GM18907 (cell line): ENCODE measurements around the gene PTPRM.
A peak's percentile ranks its signal among the peaks of the same experiment; 100 is the strongest.

ENCODE experiments used
- ATAC-seq: cut with Tn5 transposase; IDR thresholded peaks from one replicate; pipeline ENCODE4 v1.9.1; 2021; ENCODE audit warnings: mild to moderate bottlenecking, moderate library complexity; ENCODE audit not compliant: unreplicated experiment

Gene PTPRM

GRCh38 chr18:7787339-7787738 lies 220.2 kb downstream of the PTPRM start:
- ATAC-seq = no peak

GRCh38 chr18:7789856-7790552 lies 222.9 kb downstream of the PTPRM start:
- ATAC-seq = no peak

- no peak for ATAC-seq
Observed at GRCh38 chr18:7793100-7793499, 226.0 kb downstream of the PTPRM start.

GRCh38 chr18:7803956-7804469 lies 236.9 kb downstream of the PTPRM start:
- ATAC-seq = no peak

GRCh38 chr18:7805096-7805495 lies 238.0 kb downstream of the PTPRM start:
- no peak for ATAC-seq

- ATAC-seq = no peak
Observed at GRCh38 chr18:7805880-7806279, 238.8 kb downstream of the PTPRM start.

GRCh38 chr18:7807936-7808453 lies 240.9 kb downstream of the PTPRM start:
- ATAC-seq = no peak

- no peak for ATAC-seq
Observed at GRCh38 chr18:7808992-7809391, 241.9 kb downstream of the PTPRM start.

GRCh38 chr18:7809455-7809854 lies 242.3 kb downstream of the PTPRM start:
- no peak for ATAC-seq

GRCh38 chr18:7809978-7810377 lies 242.9 kb downstream of the PTPRM start:
- no peak for ATAC-seq

- ATAC-seq = no peak
Observed at GRCh38 chr18:7812431-7813063, 245.4 kb downstream of the PTPRM start.

GRCh38 chr18:7813131-7813530 lies 246.0 kb downstream of the PTPRM start:
- no peak for ATAC-seq

GRCh38 chr18:7814754-7815315 lies 247.7 kb downstream of the PTPRM start:
- no peak for ATAC-seq

GRCh38 chr18:7815787-7816186 lies 248.7 kb downstream of the PTPRM start:
- no peak for ATAC-seq

GRCh38 chr18:7817575-7818230 lies 250.6 kb downstream of the PTPRM start:
- no peak for ATAC-seq

GRCh38 chr18:7821784-7822183 lies 254.7 kb downstream of the PTPRM start:
- no peak for ATAC-seq

- ATAC-seq = peak; percentile 73
Observed at GRCh38 chr18:7822435-7823331, 255.6 kb downstream of the PTPRM start.

- ATAC-seq = no peak
Observed at GRCh38 chr18:7824970-7825369, 257.9 kb downstream of the PTPRM start.

GRCh38 chr18:7830468-7830867 lies 263.4 kb downstream of the PTPRM start:
- peak; percentile 88 for ATAC-seq

- ATAC-seq = no peak
Observed at GRCh38 chr18:7839548-7839947, 272.4 kb downstream of the PTPRM start.
